GM19025 (cell line): ENCODE measurements around the gene FOCAD.
"Not testable (repeated sequence)": the region's sequence is repeated elsewhere in the genome, so short reads cannot be mapped to it uniquely, and the experiment has no call there.

Experiments
- ATAC-seq: cut with Tn5 transposase; IDR thresholded peaks from one replicate; pipeline ENCODE4 v1.9.1; 2021; ENCODE audit warnings: mild to moderate bottlenecking, low read depth, moderate library complexity; ENCODE audit not compliant: unreplicated experiment

FOCAD gene

DNA sequence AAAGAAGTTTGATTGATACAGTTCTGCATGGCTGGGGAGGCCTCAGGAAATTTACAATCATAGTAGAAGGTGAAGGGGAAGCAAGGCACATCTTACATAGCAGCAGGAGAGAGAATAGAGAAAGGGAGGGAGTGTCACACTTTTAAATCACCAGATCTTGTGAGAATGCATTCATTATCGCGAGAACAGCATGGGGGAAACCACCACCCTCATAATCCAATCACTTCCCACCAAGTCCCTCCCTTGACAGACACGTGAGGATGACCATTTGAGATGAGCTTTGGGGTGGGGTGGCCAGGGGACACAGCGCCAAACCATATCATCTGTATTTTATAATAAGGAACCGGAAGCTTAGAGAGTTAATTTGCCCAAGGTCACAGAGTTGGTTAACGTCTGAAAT is 13.7 kb upstream of the FOCAD start:
- no peak for ATAC-seq

DNA sequence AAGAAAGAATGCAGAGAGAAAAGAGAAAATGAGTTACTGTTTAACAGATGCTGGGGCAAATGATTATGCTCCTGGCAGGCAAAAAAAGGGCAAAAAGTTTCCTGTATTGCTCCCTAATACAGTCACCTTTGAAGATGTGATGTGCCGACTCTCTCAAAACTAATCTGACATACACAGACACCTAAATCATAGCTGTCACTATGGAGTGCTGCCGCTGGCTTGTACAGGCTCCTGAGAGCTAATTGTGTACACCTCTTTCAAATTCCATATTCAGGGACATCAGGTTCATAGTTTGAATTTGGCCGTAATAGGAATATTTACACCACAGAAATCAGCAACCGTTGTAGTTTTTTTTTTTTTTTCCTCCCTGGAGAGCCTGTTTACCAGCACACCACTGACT is 12.4 kb upstream of the FOCAD start:
- ATAC-seq = no peak

DNA sequence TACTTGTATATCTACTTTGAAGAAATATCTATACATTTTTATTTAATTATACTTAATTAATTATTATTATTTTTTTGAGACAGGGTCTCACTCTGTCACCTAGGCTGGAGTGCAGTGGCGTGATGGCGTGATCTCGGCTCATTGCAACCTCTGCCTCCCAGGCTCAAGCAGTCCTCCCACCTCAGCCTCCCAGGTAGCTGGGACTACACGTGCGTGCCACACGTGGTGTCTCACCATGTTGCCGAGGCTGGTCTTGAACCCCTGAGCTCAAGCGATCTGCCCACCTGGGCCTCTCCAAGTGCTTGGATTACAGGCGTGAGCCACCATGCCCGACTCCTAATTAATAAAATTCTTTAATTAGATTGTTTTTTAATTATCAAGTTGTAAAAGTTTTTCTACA is 10.5 kb upstream of the FOCAD start:
- ATAC-seq = not testable (repeated sequence)

DNA sequence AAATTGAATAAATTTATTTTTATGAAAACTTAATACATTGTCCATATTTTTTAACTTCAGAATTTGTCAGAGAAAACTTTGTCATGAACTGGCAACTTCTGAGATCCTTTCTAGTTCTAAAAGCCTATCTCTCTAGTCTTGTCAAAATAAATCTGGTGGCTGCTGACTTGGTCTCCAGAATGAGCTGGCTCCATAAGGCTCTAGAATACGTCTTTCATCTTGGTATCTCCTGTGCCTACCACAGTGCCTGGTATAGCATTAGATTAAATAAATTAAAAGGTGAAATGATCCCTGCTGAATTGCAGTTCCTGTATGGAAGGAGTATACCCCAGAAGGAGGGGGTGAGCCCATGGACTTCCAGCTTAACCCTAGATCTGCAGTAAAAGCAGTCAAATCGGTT is 2.6 kb upstream of the FOCAD start:
- no peak for ATAC-seq

DNA sequence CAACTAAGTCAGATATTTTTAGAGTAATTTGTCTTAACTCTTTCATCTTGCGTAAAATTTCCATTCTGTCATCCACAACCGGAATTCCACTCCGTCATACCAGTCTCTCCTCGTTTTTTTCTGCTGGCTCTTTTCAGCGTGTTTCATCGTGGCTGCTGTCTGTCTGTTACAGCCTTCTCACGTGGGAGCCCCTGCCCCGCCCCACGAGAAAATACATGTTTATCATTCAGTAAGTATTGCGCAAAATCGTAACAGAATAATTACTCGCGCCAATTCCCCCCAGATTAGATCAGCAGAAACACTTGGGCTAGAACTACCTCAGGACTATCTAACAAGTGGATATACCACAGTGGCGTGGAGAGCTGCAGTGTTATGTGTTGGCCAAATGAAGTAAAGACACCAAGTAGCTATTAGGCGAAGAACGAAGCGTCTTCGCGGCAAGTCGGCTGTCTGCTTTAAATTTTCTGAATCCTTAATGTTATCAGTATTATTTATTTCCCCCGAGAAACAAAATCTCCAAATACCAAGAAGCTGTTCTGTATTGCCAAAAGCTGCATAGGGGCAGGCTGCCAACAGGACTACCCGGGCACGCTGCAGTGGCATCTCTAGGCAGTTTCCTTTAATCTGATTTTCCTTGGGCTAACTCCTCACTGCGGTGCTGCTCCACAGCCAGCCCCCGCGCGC is 566 bp upstream of the FOCAD start:
- ATAC-seq = no peak

DNA sequence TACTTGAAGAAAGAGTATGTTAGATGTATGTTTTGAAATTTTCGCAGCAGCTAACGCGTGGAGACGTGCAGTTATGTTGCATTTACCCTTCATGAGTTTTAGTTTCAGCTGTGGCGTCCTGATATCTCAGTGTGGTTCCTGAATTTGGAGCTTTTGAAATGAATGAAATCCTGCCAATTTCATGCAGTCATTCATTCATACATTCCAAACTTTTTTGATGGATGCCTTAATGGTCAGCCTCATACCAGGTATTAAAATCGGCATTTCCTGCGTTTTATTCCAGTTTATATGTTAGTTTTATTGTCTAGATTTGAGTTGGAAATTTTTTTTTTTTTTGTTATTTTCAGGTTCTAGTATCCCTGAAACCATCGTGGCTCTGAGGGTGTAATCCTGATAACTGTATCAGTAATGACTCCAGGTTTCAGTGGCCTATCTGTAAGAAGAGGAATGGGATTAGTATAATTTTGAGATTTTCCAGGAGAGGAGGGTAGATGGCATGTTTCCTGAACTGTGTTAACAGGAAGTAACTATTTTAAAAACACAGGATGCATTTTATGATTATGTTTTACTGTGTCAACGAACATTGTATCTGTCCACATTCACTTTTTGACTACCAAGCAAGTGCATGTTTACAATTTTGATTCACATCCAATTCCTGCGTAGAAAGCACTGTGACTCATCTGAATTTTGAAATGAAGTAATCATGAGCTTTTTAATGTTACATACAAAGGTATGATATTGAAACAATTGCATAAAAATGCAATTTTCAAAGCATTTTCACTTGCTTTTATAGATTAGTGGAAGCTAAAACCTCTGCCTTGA is 1.0 kb downstream of the FOCAD start:
- no peak for ATAC-seq

DNA sequence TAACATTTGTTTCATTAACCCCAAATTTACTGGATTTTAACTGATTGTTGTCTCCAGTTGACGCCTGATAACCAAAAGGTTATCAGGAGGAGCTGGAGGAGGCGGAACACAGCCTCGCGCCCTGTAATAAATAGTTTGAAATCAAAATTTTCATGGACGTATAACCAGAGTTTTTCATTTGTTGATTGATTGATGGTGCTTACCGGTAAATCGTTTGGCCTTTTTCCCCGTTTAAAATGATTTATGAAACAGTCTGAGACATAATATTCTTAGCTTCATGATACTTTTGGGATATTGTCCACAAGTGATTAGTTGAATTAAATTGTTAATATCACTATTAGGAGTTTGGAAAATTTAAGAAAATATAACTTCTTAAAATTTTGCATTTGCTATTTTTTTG is 1.7 kb downstream of the FOCAD start:
- ATAC-seq = no peak

DNA sequence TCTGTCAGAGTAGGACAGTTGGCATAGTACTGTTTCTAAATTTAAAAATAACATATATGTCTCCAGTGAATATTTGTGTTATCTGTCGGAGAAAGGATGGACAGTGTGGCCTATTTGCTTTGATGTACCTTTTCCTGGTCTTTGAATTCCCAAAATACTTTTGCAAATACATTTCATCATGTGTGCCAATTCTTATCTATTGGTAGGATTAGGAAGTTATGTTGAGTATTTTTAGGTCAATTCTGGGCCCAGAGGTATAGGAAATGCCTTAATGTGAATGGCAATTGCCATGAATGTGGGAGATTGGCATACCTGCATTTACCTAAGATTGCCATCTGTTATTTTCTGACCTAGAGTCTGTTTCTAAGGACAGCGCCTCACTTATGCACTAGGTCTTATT is 5.8 kb downstream of the FOCAD start:
- no peak for ATAC-seq

DNA sequence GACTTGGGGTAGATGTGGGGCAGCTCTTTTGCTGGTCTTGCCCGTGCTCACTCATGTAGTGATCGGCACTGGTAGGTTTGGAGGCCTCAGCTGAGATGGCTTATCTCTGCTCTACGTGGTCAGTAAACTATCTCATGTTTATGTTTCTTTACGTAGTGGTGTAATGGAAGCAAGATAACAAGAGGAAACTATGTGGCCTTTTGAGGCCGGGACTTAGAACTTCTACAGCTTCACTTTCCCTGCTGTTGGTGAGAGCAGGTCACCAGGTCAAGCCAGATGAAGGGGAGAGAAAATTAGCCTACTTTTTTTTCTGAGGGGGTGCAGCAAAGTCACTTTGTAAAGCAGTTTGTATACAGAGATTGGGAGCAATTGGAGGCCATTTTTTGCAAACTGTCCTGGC is 8.5 kb downstream of the FOCAD start:
- no peak for ATAC-seq

DNA sequence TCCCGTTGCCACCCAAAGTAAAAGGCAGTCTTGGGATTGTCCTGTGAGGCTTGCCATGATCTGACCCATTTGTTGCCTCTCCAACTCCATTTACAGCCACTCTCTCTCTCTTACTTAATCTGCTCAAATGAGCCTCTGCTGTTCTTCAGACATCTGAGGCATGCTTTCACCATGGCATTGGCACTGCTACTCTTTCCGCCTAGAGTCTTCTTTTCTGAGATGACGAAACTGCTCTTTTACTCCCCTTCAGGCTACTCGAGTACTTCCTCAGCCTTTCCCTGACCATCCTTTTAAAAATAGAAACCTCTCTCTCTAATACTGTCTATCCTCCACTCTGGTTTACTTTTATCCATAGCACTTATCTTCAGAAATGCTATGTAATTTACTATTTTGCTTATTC is 9.0 kb downstream of the FOCAD start:
- ATAC-seq = no peak

DNA sequence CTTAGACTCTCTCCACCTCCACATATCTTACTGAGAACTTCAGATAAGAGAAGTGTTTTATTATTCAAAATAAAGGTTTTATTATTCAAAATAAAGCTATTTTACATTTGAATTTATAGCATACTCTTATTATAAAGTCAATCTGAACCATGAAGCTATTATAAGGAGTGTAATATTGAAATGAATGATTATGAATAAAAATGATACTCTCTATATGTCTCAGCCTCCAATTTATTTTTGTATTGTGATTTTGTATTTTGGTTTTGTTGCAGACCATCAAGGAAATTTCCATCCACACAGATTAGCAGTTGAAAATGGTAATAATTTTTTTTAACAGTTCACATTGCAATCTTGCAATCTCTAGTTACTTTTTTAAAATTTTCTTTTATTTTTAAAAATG is 10.2 kb downstream of the FOCAD start:
- no peak for ATAC-seq

DNA sequence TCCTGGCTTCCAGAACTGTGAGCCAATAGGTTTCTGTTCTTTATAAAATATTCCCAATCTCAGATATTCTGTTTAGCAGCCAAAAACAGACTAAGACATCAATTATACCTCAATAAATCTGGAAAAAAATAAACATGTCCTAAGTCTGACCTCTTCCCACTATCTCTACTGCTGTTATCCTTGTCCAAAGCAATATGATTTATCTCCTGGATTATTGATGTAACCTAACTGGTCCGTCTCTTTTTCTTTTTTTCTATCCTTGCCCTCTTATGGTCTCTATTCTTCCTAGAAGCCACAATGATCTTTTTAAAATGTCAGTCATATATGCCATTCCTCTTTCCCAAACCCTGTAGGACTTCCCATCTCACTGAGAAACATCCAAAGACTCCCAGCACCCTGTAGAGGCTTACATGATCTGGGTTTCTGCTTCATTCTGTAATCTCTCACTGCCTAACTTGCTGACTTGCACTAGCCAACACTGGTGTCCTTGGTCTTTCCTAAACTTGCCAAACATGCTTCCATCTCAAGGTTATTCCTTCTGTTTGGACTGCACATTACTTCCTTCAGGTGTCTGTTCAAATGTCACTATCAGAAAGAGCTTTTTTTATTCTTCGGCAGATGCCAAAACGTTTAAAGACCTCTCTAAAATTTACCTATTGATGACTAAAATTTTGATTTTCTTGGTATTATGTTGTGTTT is 13.1 kb downstream of the FOCAD start:
- ATAC-seq = no peak

DNA sequence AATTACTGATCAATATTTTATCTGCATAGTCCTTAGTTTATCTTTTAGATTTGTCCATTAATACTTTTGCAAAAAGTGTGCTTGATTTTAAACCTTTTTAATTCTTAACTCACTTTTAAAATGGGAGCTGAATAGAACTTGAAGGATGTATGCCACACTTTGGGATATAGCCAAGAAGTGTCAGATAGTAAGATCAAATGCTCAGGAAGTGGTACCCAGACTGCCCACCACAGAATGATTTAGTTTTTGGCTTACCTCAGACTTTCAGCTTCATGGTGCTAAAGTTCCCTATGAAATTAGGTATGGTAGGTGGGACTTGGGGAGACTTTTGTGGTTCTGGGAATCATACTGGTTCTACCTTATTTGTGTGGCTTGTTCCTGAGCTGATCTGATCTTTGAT is 14.7 kb downstream of the FOCAD start:
- no peak for ATAC-seq

DNA sequence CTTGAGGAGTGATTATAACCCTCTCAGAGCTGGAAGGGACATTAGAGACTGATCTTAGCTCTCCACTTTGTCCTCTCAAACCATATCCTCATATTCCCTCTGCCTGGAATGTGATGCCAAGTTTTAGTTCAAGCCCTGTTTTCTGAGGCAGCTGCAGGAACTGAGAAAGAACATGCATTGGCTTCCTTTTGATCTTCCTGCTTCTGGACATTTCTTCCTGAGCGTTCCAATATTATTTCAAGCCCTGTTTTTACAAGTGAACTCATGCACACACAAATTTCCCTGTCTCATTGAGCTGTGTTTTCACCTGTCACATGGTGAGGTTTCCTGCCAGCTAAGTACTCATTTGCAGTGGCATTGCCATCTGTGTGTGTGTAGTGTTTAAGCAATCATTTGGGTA is 17.0 kb downstream of the FOCAD start:
- no peak for ATAC-seq

DNA sequence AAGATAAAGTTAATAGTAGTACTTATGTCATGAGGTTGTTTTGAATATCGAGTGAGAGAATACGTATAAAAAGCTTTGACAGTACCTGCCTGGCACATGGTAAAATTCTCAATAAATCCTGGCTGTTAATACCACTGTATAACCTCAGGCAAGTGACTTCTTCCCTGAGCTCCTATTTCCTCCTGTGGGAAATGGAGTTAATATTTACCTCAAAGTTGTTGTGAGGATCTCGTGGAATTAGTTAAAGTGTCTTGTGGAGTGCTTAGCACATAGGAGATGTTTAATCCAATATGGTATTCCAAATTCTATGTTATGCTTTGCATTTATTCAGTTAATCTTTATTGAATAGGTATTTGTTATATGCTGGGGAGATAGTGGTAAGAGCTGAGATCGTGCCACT is 18.5 kb downstream of the FOCAD start:
- ATAC-seq = no peak

DNA sequence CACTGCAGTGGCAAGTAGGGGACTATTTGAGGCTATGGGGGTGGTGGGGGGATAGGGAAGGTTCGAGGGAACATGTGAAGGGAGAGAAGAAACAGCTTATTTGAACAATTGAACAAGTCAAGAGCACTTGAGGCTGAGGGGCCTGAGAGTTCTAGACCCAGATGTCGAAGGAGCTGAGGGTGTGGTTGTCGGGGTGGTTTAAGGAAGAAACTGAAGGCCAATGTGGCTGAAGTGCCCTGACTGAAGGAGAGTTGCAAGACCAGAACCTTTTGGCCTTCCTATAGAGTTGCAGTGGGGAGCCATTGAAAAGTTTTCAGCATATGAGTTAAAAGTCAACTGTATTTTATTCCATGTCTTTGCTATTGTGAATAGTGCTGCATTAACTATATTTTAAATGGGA is 19.1 kb downstream of the FOCAD start:
- no peak for ATAC-seq

DNA sequence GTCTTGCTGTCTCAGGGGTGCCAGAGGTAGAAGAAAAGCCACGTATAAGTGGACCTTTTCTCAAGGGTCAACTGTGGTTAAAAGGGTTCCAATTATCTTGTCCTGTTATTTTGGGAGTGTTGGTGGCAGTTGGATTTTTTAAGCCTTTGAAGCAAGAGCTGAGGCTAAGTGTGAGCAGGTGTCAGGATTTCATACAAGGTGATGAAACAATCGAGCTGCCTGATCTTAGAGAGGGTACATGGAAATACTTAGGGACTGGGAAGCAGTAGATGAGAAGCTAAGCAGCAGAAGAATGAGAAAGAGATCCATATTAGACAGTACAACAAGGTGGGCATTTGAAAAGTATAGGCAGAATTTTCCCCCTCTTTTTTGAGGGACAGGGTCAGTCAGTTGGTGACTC is 23.6 kb downstream of the FOCAD start:
- no peak for ATAC-seq

DNA sequence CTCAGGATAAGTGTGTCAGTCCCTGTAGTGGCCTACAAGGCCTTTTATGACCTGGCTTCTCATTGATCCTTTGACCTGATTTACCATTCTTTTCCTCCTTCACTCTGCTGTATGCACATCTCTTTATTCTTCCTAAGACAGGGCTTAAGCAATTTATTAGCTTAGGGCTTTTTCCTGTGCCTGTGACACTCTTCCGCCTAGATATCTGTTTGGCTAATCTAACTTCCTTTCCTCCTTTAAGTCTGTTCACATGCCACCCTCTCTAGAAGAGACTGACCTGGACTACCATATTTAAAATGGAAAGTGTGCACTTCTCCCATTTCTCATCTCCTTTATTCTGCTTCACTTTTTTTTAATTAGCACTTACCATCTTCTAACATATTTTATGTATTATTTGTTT is 29.1 kb downstream of the FOCAD start:
- ATAC-seq = no peak

DNA sequence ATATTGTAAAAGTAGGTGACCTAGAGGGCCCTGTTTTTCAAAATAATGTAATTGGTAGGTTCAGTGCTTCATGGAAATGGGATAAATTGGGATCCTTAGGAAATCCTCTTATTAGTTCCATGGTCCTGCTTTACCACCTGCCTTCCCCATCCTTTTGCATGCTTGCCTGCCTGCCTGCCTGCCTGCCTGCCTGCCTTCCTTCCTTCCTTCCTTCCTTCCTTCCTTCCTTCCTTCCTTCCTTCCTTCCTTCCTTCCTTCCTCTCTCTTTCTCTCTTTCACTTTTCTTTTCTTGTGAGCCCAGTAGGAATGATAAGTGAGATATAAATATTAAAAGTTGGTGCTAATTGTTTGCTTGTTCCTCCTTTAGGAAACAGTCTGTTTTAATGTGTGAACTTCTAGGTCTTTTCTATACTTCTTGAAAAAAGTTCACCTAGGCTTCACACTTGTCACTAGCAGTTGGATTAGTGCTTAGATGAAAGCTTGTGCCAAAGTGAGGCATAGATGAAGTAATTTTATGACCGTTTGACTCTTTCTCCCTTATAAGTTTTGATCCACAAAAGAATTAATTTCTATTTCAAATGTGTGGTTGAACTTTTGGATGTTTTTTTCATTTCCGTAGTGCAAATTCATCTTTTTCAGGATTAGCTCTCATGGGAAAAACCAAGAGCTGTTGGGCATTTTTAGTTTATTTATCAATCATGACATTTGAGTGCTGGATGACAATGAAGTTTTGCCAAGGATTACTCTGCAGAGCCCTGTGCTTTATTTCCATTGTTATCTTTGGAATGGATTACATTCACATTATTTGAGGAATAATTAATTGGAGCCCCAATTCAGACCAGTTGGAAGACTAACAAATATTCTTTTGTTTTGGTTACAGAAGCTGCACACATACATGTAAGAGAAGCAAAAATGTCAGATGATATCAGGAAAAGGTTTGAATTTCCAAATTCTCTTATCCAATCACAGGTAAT is 30.7 kb downstream of the FOCAD start:
- no peak for ATAC-seq

DNA sequence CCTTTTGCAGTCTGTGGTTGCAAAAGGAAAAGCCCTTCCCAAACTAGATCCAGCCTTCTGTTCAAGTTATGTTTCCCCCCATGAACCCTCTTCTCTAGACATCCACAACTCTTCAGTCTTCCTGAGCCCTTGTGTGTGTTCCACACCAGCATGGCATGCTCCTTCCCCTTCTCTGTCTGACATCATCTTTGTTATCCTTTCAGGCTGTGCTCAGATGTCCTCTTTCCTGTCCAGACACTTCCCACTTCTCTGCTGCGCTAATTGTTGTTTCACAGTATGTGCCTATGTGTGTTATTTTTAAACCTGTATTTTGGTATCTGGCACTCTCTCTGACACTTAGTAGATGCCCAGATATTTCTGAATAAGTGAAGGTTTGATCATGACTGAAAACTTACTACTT is 38.2 kb downstream of the FOCAD start:
- no peak for ATAC-seq

DNA sequence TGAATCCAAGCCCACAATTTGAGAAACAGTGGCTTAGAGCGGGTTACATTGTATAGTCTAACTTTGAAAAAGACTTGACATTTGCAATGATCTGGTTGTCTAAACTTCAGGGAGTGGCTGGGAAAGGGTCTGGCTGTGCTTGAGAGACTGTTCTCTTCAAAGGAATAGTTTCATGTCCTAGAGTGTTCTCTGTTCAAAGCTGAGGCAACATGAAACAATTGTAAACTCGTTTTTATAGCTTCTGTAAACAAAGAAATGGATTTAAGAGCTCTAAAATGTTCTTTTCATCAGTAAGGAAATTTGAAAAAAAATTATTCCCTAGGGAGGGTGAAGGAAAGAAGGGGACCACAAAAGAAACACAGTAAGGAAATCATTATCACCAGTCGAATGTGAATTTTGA is 41.6 kb downstream of the FOCAD start:
- ATAC-seq = no peak
